WTC11 (cell line): ENCODE data around the gene HMGB4. TPM values are rescaled to one million over a fixed set of nuclear protein-coding genes. Genes with fewer than 3 reads are reported as not detected.

ENCODE experiments used
- ATAC-seq: fragments of 200-7000 bp; cut with Tn5 transposase; 2 replicates; pipeline ENCODE4 v1.10.0; 2021; ENCODE audit warnings: mild to moderate bottlenecking, moderate library complexity
- CTCF ChIA-PET: fragments of 300-600 bp; sonication (Branson Sonifier 250); formaldehyde crosslinking; loops from one replicate; lab custom pipeline; 2021; ENCODE audit warnings: antibody characterized with exemption; lab: Charles Lee
- POLR2A ChIA-PET: fragments of 350-600 bp; sonication (Branson Sonifier 250); formaldehyde crosslinking; loops from one replicate; lab custom pipeline; 2021; ENCODE audit warnings: antibody characterized with exemption; lab: Charles Lee
- DNase-seq: peaks from one replicate; pipeline ENCODE4 v3.0.0; 2021; ENCODE audit warnings: low spot score
- H3K27ac Mint-ChIP-seq: 2 replicates; pipeline ENCODE4 v1.8.0; 2021; ENCODE audit warnings: mixed read lengths
- H3K27me3 Mint-ChIP-seq: 2 replicates; pipeline ENCODE4 v1.8.0; 2021; ENCODE audit warnings: low read depth, mild to moderate bottlenecking, moderate library complexity, mixed read lengths
- H3K36me3 Mint-ChIP-seq: 2 replicates; pipeline ENCODE4 v1.8.0; 2021; ENCODE audit warnings: mixed read lengths
- H3K4me1 Mint-ChIP-seq: 2 replicates; pipeline ENCODE4 v1.8.0; 2022; ENCODE audit warnings: mixed read lengths
- H3K4me3 Mint-ChIP-seq: 2 replicates; pipeline ENCODE4 v1.8.0; 2021; ENCODE audit warnings: mild to moderate bottlenecking, moderate library complexity, mixed read lengths
- H3K9me3 Mint-ChIP-seq: 2 replicates; pipeline ENCODE4 v1.8.0; 2021; ENCODE audit warnings: mixed read lengths
- AR ChIP-seq: fragments of 250-450 bp; sonication (Bioruptor Pico); IDR thresholded peaks from 2 replicates; pipeline ENCODE4 v1.9.0; 2021; ENCODE audit warnings: mild to moderate bottlenecking
- ERG ChIP-seq: fragments of 250-450 bp; sonication (Bioruptor Pico); IDR thresholded peaks from 2 replicates; pipeline ENCODE4 v1.8.0; 2021; ENCODE audit warnings: mild to moderate bottlenecking
- FOXK1 ChIP-seq: sonication (generic); formaldehyde crosslinking; IDR thresholded peaks from 2 replicates; pipeline ENCODE4 v1.8.0; 2022; ENCODE audit warnings: mild to moderate bottlenecking, moderate library complexity, missing genetic modification reagents
- SMAD3 ChIP-seq: sonication (generic); formaldehyde crosslinking; IDR thresholded peaks from 2 replicates; pipeline ENCODE4 v1.8.0; 2022; ENCODE audit warnings: missing genetic modification reagents, mild to moderate bottlenecking, borderline replicate concordance
- SOX15 ChIP-seq: fragments of 250-450 bp; sonication (Bioruptor Pico); IDR thresholded peaks from 2 replicates; pipeline ENCODE4 v1.9.0; 2021; ENCODE audit warnings: mild to moderate bottlenecking
- TEAD1 ChIP-seq: sonication (generic); formaldehyde crosslinking; IDR thresholded peaks from 2 replicates; pipeline ENCODE4 v1.8.0; 2022; ENCODE audit warnings: mild to moderate bottlenecking, missing genetic modification reagents
- USF1 ChIP-seq: sonication (generic); formaldehyde crosslinking; IDR thresholded peaks from 2 replicates; pipeline ENCODE4 v1.8.0; 2022; ENCODE audit warnings: mild to moderate bottlenecking, missing genetic modification reagents
- ZBTB21 ChIP-seq: sonication (generic); formaldehyde crosslinking; IDR thresholded peaks from 2 replicates; pipeline ENCODE4 v1.8.1; 2023; ENCODE audit warnings: mild to moderate bottlenecking, missing genetic modification reagents, borderline replicate concordance
- ZMAT4 ChIP-seq: fragments of 250-450 bp; sonication (Bioruptor Pico); IDR thresholded peaks from 2 replicates; pipeline ENCODE4 v1.9.0; 2021; ENCODE audit warnings: mild to moderate bottlenecking
- ZNF121 ChIP-seq: sonication (generic); formaldehyde crosslinking; IDR thresholded peaks from 2 replicates; pipeline ENCODE4 v1.8.0; 2023; ENCODE audit warnings: missing genetic modification reagents
- ZNF281 ChIP-seq: sonication (generic); formaldehyde crosslinking; IDR thresholded peaks from 2 replicates; pipeline ENCODE4 v1.8.0; 2023; ENCODE audit warnings: mild to moderate bottlenecking, missing genetic modification reagents
- ZNF396 ChIP-seq: fragments of 250-450 bp; sonication (Bioruptor Pico); IDR thresholded peaks from 2 replicates; pipeline ENCODE4 v1.8.0; 2021; ENCODE audit warnings: mild to moderate bottlenecking, moderate library complexity, borderline replicate concordance
- ZNF423 ChIP-seq: fragments of 250-450 bp; sonication (Bioruptor Pico); IDR thresholded peaks from 2 replicates; pipeline ENCODE4 v2.1.2; 2022; ENCODE audit warnings: mild to moderate bottlenecking, moderate library complexity
- ZNF512 ChIP-seq: sonication (generic); formaldehyde crosslinking; IDR thresholded peaks from 2 replicates; pipeline ENCODE4 v1.8.1; 2022; ENCODE audit warnings: missing genetic modification reagents, borderline replicate concordance
- total RNA-seq: library from RNA; stranded (reverse); gene quantifications from 3 replicates; pipeline ENCODE4 v1.2.3, GENCODE V29; 2021

The HMGB4 gene
- total RNA-seq, 1 experiment from 2014 or later, result not detected

GRCh38 chr1:33846861-33847260 lies 17.0 kb upstream of the HMGB4 start:
- DNase-seq (no peak), ATAC-seq (no peak)
- Mint-ChIP-seq H3K27me3 (no peaks in the 10 kb centered on the region), H3K4me1 (peaks cover 39% of the 10 kb centered on the region), H3K4me3 (no peak overlapping the region), H3K27ac (no peak overlapping the region), H3K36me3 (no peaks in the 10 kb centered on the region), H3K9me3 (no peaks in the 10 kb centered on the region)
- CTCF ChIA-PET, result interaction anchor here (1.1 to 1.3 kb wide), 2 partner anchors 167 to 214 kb away, joined by 3 to 5 read pairs; no protein-coding TSS in a partner anchor
- POLR2A ChIA-PET, result no interaction called here
- no peak for TF ChIP-seq FOXK1 (CRISPR knock-in tag)
- no peak for TF ChIP-seq SMAD3 (CRISPR knock-in tag)
- TF ChIP-seq SOX15 (CRISPR knock-in tag), result no peak
- TF ChIP-seq ERG (CRISPR knock-in tag), result no peak
- TF ChIP-seq ZNF121, result no peak
- TF ChIP-seq AR, result no peak
- no peak for TF ChIP-seq USF1
- TF ChIP-seq ZNF396 (CRISPR knock-in tag), result no peak
- TF ChIP-seq ZNF512 (CRISPR knock-in tag), result no peak
- TF ChIP-seq ZNF281 (CRISPR knock-in tag), result no peak
- TF ChIP-seq ZBTB21 (CRISPR knock-in tag), result no peak
- TF ChIP-seq TEAD1 (CRISPR knock-in tag), result no peak

GRCh38 chr1:33848205-33848937 lies 15.5 kb upstream of the HMGB4 start:
- Mint-ChIP-seq H3K4me1 (peaks cover 42% of the 10 kb centered on the region), H3K36me3 (no peaks in the 10 kb centered on the region)

More at GRCh38 chr1:33848205-33848937, 15.5 kb upstream of the HMGB4 start:
- ATAC-seq (peak; percentile 36; the same call in 1 of the 2 replicates), DNase-seq (no peak)
- H3K27ac Mint-ChIP-seq, result 0 out of 2 replicates have a peak overlapping the region, but pooled peaks have one; percentile 3
- POLR2A ChIA-PET, result no interaction called here
- no peaks in the 10 kb centered on the region for H3K9me3 Mint-ChIP-seq
- no peaks in the 10 kb centered on the region for H3K27me3 Mint-ChIP-seq
- CTCF ChIA-PET, result interaction anchor here (1.1 kb wide), 1 partner anchor 166 kb away, joined by 5 read pairs; no protein-coding TSS in a partner anchor
- TF ChIP-seq ZNF423, result peak; percentile 66; the same call in 1 of the 2 replicates
- no peak for TF ChIP-seq ZMAT4 (CRISPR knock-in tag)
- H3K4me3 Mint-ChIP-seq, result no peak overlapping the region
